Fibroblast of lung (primary cell): ENCODE data around the gene GHRH. TPM values are rescaled to one million over a fixed set of nuclear protein-coding genes. Genes with fewer than 3 reads are reported as not detected.

Source experiments
- DNase-seq, 2 donors: peaks; one replicate each; pipeline versions ENCODE4 v3.0.0 to v3.0.0-alpha.2; 2010; ENCODE audit warnings: low read depth in 2 of 2
- H2AFZ ChIP-seq: 2 replicates; pipeline ENCODE4 v1.5.1; 2012; ENCODE audit warnings: low read length, control low read depth, inconsistent platforms
- H3K27ac ChIP-seq: 2 replicates; pipeline ENCODE4 v1.5.1; 2011; ENCODE audit warnings: low read length, control low read depth; ENCODE audit not compliant: insufficient read depth
- H3K27me3 ChIP-seq: 2 replicates; pipeline ENCODE4 v1.5.1; 2011; ENCODE audit warnings: mild to moderate bottlenecking, low read length; ENCODE audit not compliant: control insufficient read depth, insufficient read depth
- H3K36me3 ChIP-seq: 2 replicates; pipeline ENCODE4 v1.5.1; 2011; ENCODE audit warnings: low read length; ENCODE audit not compliant: control insufficient read depth, insufficient read depth
- H3K4me1 ChIP-seq: 2 replicates; pipeline ENCODE4 v1.5.1; 2011; ENCODE audit warnings: low read length; ENCODE audit not compliant: control insufficient read depth, insufficient read depth; ENCODE audit errors: extremely low read depth
- H3K4me2 ChIP-seq: 2 replicates; pipeline ENCODE4 v1.5.1; 2011; ENCODE audit warnings: low read length, control low read depth; ENCODE audit not compliant: insufficient read depth; ENCODE audit errors: extremely low read depth
- H3K4me3 ChIP-seq, 4 experiments: fragments of 200-600 bp in 1 of 4; sonication (generic) in 1 of 4; replicated peaks in 1 of 4; 2 replicates each; pipeline ENCODE4 v1.5.1; 2011 to 2016; ENCODE audit warnings: low read length in 4 of 4, low read depth in 3 of 4, mild to moderate bottlenecking in 3 of 4, control low read depth in 2 of 4, inconsistent platforms in 1 of 4, mixed read lengths in 1 of 4; ENCODE audit not compliant: insufficient read depth in 1 of 4; ENCODE audit errors: control extremely low read depth in 1 of 4
- H3K79me2 ChIP-seq: 2 replicates; pipeline ENCODE4 v1.5.1; 2012; ENCODE audit warnings: mild to moderate bottlenecking, low read length, inconsistent platforms; ENCODE audit not compliant: control insufficient read depth, insufficient read depth
- H3K9ac ChIP-seq: 2 replicates; pipeline ENCODE4 v1.5.1; 2011; ENCODE audit warnings: mild to moderate bottlenecking, low read length, control low read depth; ENCODE audit not compliant: insufficient read depth
- H3K9me3 ChIP-seq: 2 replicates; pipeline ENCODE4 v1.5.1; 2012; ENCODE audit warnings: low read depth, low read length; ENCODE audit not compliant: control insufficient read depth, insufficient read depth
- H4K20me1 ChIP-seq: 2 replicates; pipeline ENCODE4 v1.5.1; 2011; ENCODE audit warnings: low read length; ENCODE audit not compliant: control insufficient read depth, insufficient read depth; ENCODE audit errors: extremely low read depth
- CTCF ChIP-seq, 2 donors: IDR thresholded peaks in 1 of 2; conservative IDR thresholded peaks in 1 of 2; 1 replicate in 1 of 2; 2 replicates in 1 of 2; pipeline ENCODE4 v1.5.1; 2011 to 2012; ENCODE audit warnings: low read length in 2 of 2, control low read depth in 1 of 2, inconsistent platforms in 1 of 2, low read depth in 1 of 2, mild to moderate bottlenecking in 1 of 2
- EZH2 ChIP-seq: IDR thresholded peaks from 2 replicates; pipeline ENCODE4 v1.5.1; 2012; ENCODE audit warnings: low read length, control low read depth, mild to moderate bottlenecking; ENCODE audit errors: missing control alignments
- polyA plus RNA-seq, 2 donors: library from polyadenylated mRNA; depleted of rRNA in 1 of 2; stranded (reverse) in 1 of 2; unstranded in 1 of 2; fragments of >200 nt; gene quantifications; 2 replicates each; pipeline ENCODE4 v1.2.1, GENCODE V29; 2011 to 2012; ENCODE audit warnings: missing spikeins in 1 of 2
- total RNA-seq: library from RNA; depleted of rRNA; stranded (reverse); fragments of >200 nt; gene quantifications from 2 replicates; pipeline ENCODE4 v1.2.1, GENCODE V29; 2014

GHRH gene
- total and polyA plus RNA-seq, 2 donors (not counting 1 experiment from before 2014, with no cell fraction given): not detected

- TF ChIP-seq EZH2 (no peak), CTCF (conservative IDR thresholded peaks at IDR 0.05 in 1 of 2, IDR thresholded peaks at IDR 0.05 in 1 of 2; ENCODE audit: low read depth in 1 of 2, low read length in 2 of 2) (no peak)
- no peak overlapping the region for H3K9ac ChIP-seq
- H3K9me3 ChIP-seq: no peaks in the 10 kb centered on the region
- no peak overlapping the region for H3K4me2 ChIP-seq
- H4K20me1 ChIP-seq: no peaks in the 10 kb centered on the region
- no peak overlapping the region for H3K27ac ChIP-seq
- H3K4me3 ChIP-seq: no peak overlapping the region
- H3K4me1 ChIP-seq: no peaks in the 10 kb centered on the region
- peaks cover 2% of the 10 kb centered on the region for H3K36me3 ChIP-seq
- H2AFZ ChIP-seq: no peak overlapping the region
- no peaks in the 10 kb centered on the region for H3K27me3 ChIP-seq
- peaks cover 27% of the 10 kb centered on the region for H3K79me2 ChIP-seq
- DNase-seq: no peak
Observed at GRCh38 chr20:37288091-37288490, 26.5 kb upstream of the GHRH start.

DNA sequence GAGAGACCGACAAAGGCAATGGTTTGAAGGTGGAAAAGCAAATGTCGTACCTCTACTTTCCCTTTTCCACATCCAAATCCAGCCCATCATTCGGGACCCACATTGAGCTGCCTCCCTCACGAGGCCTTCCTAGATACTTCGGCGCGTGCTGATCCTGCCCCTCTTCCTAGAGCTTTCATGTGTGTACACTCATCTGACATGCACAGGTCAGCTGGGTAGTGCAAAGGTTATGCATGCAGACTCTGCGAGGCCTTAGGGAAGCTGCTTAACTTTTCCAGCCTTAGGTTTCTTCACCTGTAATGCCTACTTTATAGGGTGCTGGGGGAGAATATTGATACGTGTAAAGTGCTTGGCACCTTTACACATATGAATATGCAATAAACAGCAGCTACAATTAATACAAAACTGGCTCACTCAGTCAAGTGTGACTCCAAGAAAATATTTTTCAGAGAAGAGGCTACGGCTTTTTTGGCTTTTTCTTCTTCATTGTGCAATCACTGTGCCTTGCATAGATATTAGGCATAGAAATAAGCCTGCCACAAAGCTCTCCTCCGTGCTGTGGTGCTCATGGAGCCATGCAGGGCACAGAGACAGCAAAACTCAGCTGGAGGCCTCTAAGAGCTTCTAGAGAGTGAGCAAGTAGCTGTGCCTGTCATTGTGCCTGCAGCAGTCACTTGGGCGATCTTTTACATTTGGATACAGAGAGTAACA lies 24.2 kb upstream of the GHRH start:
- no peak for TF ChIP-seq CTCF (conservative IDR thresholded peaks at IDR 0.05 in 1 of 2, IDR thresholded peaks at IDR 0.05 in 1 of 2; ENCODE audit: low read depth in 1 of 2, low read length in 2 of 2)
- no peak for TF ChIP-seq EZH2
- Histone ChIP-seq H3K27me3 (no peaks in the 10 kb centered on the region), H3K4me1 (no peaks in the 10 kb centered on the region), H2AFZ (no peak overlapping the region), H3K9ac (no peak overlapping the region), H3K79me2 (peaks cover 10% of the 10 kb centered on the region), H4K20me1 (no peaks in the 10 kb centered on the region), H3K4me2 (no peak overlapping the region), H3K4me3 (no peak overlapping the region), H3K36me3 (no peaks in the 10 kb centered on the region), H3K27ac (no peak overlapping the region), H3K9me3 (no peaks in the 10 kb centered on the region)
- DNase-seq: no peak

- Histone ChIP-seq H3K4me3 (no peak overlapping the region), H3K27ac (no peak overlapping the region), H4K20me1 (no peaks in the 10 kb centered on the region), H3K4me1 (no peaks in the 10 kb centered on the region), H3K36me3 (no peaks in the 10 kb centered on the region), H3K9ac (no peak overlapping the region), H3K4me2 (no peak overlapping the region), H3K27me3 (no peaks in the 10 kb centered on the region), H3K9me3 (no peaks in the 10 kb centered on the region), H3K79me2 (peaks cover under 1% of the 10 kb centered on the region), H2AFZ (no peak overlapping the region)
- TF ChIP-seq CTCF (conservative IDR thresholded peaks at IDR 0.05 in 1 of 2, IDR thresholded peaks at IDR 0.05 in 1 of 2; ENCODE audit: low read depth in 1 of 2, low read length in 2 of 2): no peak
- TF ChIP-seq EZH2: no peak
- no peak for DNase-seq
Observed at GRCh38 chr20:37284691-37285161, 23.1 kb upstream of the GHRH start.
